Activated T-helper 17 cell treated with anti-CD3 and anti-CD28 coated beads, Interleukin-2, amount 50 U/mL, for 72 hours (primary cell): ENCODE data around the gene NPAS3. TPM values are rescaled to one million over a fixed set of nuclear protein-coding genes. Genes with fewer than 3 reads are reported as not detected.

Experiments used
- ATAC-seq: fragments of 150-1000 bp; cut with Tn5 transposase; replicated peaks from 2 replicates; pipeline ENCODE4 v1.10.0; 2021; ENCODE audit warnings: mild to moderate bottlenecking, moderate library complexity
- H3K27ac Mint-ChIP-seq: one replicate; pipeline ENCODE4 v1.8.0; 2022; ENCODE audit warnings: mixed read lengths
- H3K27me3 Mint-ChIP-seq: one replicate; pipeline ENCODE4 v1.8.0; 2022; ENCODE audit warnings: mixed read lengths
- H3K36me3 Mint-ChIP-seq: one replicate; pipeline ENCODE4 v1.8.0; 2022; ENCODE audit warnings: low read depth, mild to moderate bottlenecking, mixed read lengths
- H3K4me1 Mint-ChIP-seq: one replicate; pipeline ENCODE4 v1.8.0; 2022; ENCODE audit warnings: mixed read lengths
- H3K4me3 Mint-ChIP-seq: one replicate; pipeline ENCODE4 v1.8.0; 2022; ENCODE audit warnings: mild to moderate bottlenecking, mixed read lengths
- H3K9me3 Mint-ChIP-seq: one replicate; pipeline ENCODE4 v1.8.0; 2022; ENCODE audit warnings: mixed read lengths
- total RNA-seq, 2 donors: library from RNA; stranded (reverse); gene quantifications; one replicate each; pipeline ENCODE4 v1.2.3, GENCODE V29; 2022

Gene NPAS3
- total RNA-seq, 2 donors from 2014 or later = not detected

DNA sequence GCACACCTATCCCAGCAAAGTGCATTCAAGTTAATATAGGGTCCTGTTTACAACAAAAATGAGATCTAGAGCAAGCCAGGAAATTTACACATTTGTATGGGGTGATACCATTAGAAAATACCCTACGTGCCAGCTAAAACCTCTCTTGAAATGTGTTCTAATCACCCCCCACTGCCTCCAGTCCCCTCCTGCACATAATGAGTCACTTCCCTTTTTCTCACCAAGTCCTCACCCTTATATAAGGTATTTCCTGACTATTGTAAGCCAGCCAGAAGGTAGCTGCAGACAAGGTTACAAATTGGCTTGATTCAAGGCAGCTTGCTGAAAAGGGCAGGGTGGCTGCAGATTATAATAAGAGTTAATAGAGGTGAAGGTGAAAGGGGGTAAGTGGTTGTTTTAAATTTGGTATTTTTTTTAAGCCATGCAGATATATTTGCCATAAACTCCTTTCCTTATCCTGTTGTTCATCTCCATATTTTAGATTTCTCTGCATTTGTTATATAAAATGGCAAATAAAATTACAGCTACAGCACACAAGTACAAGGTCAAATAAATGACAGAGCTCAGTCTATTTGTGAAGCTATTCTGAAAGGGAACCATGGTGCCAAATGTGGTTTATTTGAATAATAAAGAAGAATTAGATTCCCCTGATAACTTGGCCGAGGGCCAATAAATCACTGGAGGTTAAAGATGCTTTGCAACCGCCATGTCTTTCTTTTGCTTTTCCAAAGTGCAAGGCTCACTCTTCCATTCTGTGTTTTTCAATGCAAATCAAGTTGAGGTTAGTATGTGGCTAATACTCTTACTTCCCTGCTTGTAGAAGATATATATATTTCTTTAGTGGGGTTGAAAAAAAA, 626.3 kb downstream of the NPAS3 start:
- H3K36me3 Mint-ChIP-seq = no peaks in the 10 kb centered on the region
- peak; percentile 39 for ATAC-seq
- no peak overlapping the region for H3K27ac Mint-ChIP-seq
- H3K27me3 Mint-ChIP-seq = peaks cover 15% of the 10 kb centered on the region
- H3K4me3 Mint-ChIP-seq = no peak overlapping the region
- H3K9me3 Mint-ChIP-seq = no peaks in the 10 kb centered on the region
- H3K4me1 Mint-ChIP-seq = no peaks in the 10 kb centered on the region

DNA sequence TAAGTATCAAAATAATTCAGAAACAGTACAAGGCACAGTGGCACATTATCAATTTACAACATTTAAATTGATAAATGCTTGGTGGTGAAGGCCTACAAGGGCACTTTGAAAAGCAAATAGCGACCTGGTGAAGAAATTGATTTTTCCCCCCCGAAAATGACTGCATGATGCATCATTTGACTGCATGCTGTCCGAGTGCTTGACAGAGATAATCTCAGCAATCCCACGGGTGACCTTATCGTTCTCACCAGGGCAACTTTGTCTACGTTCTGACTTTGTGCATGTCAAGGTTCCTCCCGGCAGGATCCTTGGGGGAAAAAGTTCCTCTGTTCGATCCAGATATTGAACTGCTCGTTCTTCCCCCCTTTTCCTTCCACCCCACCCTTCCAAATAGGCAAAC, 627.4 kb downstream of the NPAS3 start:
- Mint-ChIP-seq H3K4me3 (no peak overlapping the region), H3K27ac (no peak overlapping the region), H3K9me3 (no peaks in the 10 kb centered on the region), H3K4me1 (no peaks in the 10 kb centered on the region), H3K36me3 (no peaks in the 10 kb centered on the region), H3K27me3 (peaks cover 18% of the 10 kb centered on the region)
- no peak for ATAC-seq

DNA sequence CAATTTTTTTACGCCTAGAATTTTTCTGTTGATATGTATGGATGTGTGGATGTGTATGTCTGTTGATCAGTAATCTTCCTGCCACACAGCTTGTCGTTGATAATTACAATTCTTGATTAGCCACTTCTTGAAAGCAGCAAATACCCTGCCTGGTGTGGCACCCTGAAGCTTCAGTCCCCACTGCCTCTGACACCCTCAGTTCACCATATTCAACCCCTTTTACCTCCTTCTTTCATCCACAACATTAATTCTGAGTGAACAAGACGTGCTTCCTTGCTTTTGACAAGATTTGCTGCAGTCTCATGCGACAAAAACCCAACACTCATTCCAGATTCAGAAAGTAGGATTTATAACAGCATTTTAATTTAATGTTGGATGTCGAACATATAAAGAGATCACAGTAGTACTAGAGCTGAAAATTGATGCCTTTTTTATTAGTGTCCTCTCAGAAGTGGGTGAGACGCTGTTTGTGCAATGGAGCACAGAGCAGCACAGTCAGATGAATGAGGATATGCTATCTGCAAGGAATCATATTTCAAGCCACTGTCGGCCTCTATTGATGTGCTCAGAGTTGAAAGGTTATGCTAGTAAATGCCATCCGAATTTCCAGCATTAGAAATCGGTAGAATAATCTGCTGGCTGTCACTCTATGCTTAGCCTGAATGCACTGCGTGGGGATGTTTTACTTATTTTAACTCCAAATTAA, 628.5 kb downstream of the NPAS3 start:
- no peaks in the 10 kb centered on the region for H3K36me3 Mint-ChIP-seq
- H3K4me1 Mint-ChIP-seq = no peaks in the 10 kb centered on the region
- H3K27ac Mint-ChIP-seq = no peak overlapping the region
- H3K27me3 Mint-ChIP-seq = peaks cover 16% of the 10 kb centered on the region
- no peaks in the 10 kb centered on the region for H3K9me3 Mint-ChIP-seq
- H3K4me3 Mint-ChIP-seq = no peak overlapping the region
- no peak for ATAC-seq

DNA sequence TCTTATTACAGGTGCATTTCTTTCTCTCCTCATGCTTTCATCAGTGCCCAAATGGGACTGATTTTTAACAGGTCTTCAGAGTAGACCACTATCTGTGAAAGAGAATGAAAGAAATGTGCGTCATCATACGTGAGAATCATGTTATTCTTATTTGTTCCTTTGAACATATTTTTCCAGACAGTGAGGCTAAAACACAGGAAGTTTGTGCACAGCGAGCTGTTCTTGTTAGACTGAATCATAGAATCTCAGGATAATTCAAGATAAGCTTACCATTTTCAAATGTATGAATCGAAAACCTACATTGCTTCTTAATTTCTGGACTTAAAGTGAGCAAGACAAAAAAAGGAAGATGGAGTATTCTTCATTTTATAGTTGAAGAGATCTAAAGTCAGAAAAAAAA, 629.1 kb downstream of the NPAS3 start:
- Mint-ChIP-seq H3K36me3 (no peaks in the 10 kb centered on the region), H3K9me3 (no peaks in the 10 kb centered on the region), H3K27me3 (peaks cover 16% of the 10 kb centered on the region), H3K4me1 (no peaks in the 10 kb centered on the region), H3K27ac (no peak overlapping the region), H3K4me3 (no peak overlapping the region)
- no peak for ATAC-seq

DNA sequence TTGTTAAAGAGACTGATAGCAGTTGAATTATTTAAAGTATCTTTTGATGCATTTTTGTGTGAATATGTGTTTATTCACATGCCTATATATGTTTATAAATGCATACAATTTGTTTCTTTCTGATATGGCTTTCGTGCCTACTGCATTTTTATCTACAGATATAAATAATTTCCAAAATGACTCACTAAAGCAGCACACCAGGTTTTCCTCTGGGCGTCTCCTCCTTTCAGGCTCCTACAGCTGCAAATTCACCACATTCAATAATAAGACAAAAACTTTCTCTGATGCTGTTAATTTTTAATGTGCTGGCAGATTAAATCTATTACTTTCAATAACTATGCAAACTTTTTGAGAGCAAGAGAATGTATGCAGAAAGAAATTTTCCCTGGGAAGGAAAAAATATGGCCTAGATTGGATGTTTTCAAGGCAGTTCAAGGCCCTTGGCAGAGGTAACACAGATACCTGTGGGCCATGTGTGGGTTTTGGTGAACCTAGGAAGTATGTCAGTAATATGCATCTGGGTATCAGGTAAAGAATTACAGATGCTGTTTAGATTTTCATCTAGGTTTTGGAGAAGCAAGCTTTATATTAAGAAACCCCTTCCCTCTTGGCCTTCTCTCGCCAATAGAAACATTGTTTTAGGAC, 630.4 kb downstream of the NPAS3 start:
- Mint-ChIP-seq H3K36me3 (no peaks in the 10 kb centered on the region), H3K4me1 (no peaks in the 10 kb centered on the region), H3K27me3 (peaks cover 25% of the 10 kb centered on the region), H3K4me3 (no peak overlapping the region), H3K27ac (no peak overlapping the region), H3K9me3 (peaks cover 9% of the 10 kb centered on the region)
- no peak for ATAC-seq

DNA sequence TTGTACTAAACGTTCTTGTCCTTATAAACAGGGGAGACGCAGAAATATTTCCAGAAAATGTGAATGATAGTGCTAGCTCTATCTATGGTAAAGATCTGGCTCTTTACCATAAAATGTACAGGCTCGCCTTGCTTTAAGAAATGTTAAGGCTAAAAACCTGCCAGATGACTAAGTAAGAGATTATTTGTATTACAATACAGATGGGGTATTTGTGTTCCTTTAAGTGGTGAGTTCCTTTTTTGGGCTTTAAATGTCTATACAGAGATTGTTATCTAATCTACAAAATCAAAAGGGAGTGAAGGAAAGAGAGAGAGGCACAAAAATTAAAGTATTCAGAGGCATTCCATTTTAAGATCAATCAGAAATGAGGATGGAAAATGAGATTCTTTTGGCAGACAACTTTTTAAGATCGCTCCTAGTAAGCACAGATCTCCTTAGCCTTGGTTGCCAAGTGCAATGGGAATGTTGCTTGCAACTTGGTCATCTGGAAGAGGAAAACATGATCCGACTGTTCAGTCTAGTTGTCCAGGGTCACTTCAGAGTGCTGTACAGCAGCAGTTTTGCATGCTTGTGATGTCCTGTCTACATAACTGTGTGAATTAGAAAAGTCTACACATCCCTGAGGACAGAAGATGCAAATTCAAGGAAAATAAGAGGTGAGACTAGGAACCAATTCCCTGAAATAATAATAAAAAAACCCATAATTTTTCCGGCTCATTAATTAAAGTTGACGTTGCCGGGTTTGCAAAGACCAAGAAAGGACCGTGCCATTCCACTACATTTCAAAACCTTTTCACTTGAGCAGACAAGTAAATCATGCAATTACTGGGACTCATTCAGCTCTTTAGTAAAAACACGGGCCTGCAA, 631.4 kb downstream of the NPAS3 start:
- H3K36me3 Mint-ChIP-seq = no peaks in the 10 kb centered on the region
- H3K9me3 Mint-ChIP-seq = peaks cover 9% of the 10 kb centered on the region
- peaks cover 25% of the 10 kb centered on the region for H3K27me3 Mint-ChIP-seq
- H3K4me1 Mint-ChIP-seq = no peaks in the 10 kb centered on the region
- no peak overlapping the region for H3K27ac Mint-ChIP-seq
- no peak for ATAC-seq
- no peak overlapping the region for H3K4me3 Mint-ChIP-seq

DNA sequence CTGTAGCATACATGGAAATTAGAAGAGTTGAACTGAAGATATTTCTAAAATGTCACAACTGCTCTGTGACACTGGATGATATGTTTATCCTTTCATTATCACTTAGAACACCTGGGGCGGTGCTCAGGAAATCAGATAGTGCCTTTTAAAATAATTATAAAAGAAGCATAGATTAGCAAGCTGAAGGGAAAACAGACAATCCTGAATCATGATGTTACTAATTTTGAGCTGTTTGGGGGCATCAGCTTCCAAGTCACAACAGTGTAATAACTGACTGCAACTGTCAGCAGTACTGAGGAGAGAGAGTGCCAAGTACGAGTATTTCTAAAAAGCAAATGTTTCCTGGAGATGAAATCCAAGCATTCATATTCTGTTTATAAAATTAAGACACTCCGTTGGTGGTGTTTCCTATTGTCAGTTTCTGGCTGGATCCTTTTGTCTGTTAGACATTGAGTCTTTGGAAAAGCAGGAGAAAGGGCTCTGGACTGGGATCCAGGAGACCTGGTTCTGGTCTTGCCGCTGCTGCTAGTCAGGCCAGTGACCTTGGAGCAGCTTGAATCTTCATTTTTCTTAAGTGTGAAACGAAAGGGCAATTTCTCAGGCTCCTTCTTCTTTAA, 632.1 kb downstream of the NPAS3 start:
- Mint-ChIP-seq H3K9me3 (peaks cover 9% of the 10 kb centered on the region), H3K36me3 (no peaks in the 10 kb centered on the region), H3K27ac (no peak overlapping the region)

DNA sequence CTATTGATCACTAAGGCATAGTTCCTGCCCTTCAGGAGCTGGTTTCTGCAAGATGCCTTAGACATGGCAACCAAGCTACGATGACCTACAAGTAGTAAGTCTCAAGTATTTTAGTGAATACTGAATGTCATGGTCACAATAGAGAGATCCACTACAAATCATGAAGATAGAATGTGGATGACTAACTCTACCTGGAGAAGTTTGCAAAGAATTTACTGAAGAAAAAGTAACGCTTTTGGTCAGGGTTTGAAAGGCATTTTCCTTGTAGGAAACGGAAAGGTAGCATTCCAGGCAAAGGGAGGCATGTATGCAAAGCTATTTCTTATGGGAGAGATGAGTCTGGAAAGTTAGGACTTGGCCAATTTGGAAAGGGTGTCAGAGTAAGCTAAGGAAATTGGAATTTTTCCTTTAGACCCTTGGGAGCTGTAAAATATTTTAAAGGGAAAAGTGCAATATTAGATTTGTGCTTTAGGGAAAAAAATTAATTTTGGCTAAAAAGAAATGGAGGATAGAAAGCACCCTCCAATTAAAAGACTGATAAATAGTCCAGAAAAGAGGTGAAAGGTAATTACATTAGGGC, 634.7 kb downstream of the NPAS3 start:
- no peak for ATAC-seq
- Mint-ChIP-seq H3K27ac (no peak overlapping the region), H3K36me3 (no peaks in the 10 kb centered on the region), H3K4me1 (no peaks in the 10 kb centered on the region), H3K9me3 (peaks cover 9% of the 10 kb centered on the region), H3K27me3 (peaks cover 20% of the 10 kb centered on the region), H3K4me3 (no peak overlapping the region)

More for the DNA sequence above, 632.1 kb downstream of the NPAS3 start:
- Mint-ChIP-seq H3K27me3 (peaks cover 25% of the 10 kb centered on the region), H3K4me3 (no peak overlapping the region), H3K4me1 (no peaks in the 10 kb centered on the region)
- ATAC-seq = no peak

DNA sequence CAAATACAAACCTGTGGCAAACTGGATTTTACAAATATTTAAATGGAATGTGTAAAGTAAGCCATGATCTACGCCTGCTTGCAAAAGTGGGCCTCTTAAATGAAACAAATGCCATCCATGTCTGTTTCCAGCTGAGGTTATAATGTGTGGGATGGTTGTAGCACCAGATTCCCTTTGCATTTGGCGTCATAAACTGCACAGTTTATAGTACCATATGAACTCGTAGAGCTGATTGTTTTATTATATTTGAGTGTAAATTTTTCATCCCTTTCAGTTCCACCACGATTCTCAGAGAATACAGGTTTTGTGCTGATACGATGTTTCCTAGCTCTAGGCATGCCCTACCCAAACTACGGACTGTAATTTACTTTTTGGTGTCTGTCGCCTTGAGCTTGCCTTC, 637.3 kb downstream of the NPAS3 start:
- peaks cover 12% of the 10 kb centered on the region for H3K27me3 Mint-ChIP-seq
- H3K4me3 Mint-ChIP-seq = no peak overlapping the region
- H3K36me3 Mint-ChIP-seq = no peaks in the 10 kb centered on the region
- no peak overlapping the region for H3K27ac Mint-ChIP-seq
- peaks cover 9% of the 10 kb centered on the region for H3K9me3 Mint-ChIP-seq
- no peak for ATAC-seq
- H3K4me1 Mint-ChIP-seq = no peaks in the 10 kb centered on the region

DNA sequence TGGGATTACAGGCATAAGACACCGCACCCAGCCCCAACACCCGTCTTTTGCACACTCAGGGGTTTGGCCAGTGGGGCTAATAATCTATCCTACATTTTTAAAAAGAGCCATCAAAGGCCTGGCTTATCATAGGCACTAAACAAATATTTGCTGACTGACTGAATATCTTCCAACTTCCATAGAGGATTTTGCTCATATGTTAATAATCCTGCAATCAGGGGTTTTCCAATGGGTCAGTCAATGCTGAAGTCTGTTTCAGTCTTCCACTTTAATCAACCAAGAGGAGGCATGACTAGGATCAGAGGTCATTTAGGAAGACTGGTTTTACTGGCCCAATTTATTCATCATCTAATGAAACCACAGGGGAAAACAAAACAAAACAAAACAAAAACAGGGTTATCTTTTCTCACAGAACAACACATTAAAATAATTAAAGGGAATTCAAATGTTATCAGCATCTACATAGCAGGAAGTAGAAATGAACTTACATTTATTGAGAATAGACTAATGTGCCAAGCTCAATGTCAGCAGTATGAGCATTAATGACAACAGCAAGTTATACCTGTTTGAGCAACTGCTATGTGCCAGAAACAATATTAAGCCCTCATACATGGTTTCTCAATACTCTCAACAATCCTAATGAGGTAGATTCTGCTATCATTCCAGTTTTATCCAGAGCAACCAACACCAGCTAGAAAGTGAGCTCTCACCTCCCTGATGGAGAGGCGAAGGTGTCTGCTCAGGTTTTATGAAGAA, 640.0 kb downstream of the NPAS3 start:
- no peak for ATAC-seq
- H3K4me1 Mint-ChIP-seq = no peaks in the 10 kb centered on the region
- H3K9me3 Mint-ChIP-seq = peaks cover 4% of the 10 kb centered on the region
- H3K27me3 Mint-ChIP-seq = peaks cover 4% of the 10 kb centered on the region
- no peak overlapping the region for H3K4me3 Mint-ChIP-seq
- H3K27ac Mint-ChIP-seq = no peak overlapping the region
- no peaks in the 10 kb centered on the region for H3K36me3 Mint-ChIP-seq

DNA sequence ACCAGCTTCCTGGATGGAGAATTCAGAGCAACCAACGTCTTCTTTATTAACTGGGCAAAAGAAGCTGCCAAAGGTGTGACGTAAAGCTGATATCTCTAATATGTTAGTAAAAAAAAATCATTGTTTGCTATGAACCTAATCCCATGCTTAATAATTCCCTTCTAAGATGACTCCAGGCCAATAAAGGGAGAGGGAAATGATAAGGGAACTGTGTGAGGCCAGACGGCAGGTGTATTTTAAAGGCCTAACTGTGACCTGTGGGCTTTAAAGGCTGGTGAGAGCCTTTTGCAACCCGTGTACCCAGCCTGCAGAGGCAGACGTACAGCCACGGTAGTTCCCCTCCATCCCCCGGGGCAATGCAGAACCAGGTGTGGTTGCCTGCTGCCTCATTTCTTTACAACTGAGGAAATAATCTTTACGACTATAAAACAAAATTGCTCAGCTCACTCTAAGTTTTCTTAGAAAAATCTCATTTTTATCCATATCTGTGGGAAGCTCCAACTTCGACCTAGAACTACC, 641.6 kb downstream of the NPAS3 start:
- H3K36me3 Mint-ChIP-seq = no peaks in the 10 kb centered on the region
- ATAC-seq = no peak
- H3K9me3 Mint-ChIP-seq = no peaks in the 10 kb centered on the region
- no peak overlapping the region for H3K27ac Mint-ChIP-seq
- H3K27me3 Mint-ChIP-seq = peaks cover 6% of the 10 kb centered on the region
- no peak overlapping the region for H3K4me3 Mint-ChIP-seq
- no peaks in the 10 kb centered on the region for H3K4me1 Mint-ChIP-seq

DNA sequence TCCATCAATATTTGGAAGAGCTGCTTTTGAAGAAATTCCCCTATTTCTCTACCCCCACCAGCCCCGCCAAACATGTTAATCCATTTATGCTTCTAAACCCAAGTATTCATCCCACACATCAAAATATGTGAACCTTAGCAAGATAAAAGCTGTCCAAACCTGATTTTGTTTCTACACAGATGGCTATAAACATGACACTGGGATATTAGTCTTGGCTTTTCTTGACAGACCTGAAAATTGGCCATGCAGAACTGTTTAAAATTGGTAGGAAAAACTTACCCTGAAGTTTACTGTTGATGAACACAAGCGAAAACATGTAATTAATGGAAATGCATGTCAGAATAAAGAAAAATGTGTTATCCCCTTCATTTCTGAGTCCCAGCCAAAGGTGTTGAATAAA, 642.2 kb downstream of the NPAS3 start:
- Mint-ChIP-seq H3K36me3 (no peaks in the 10 kb centered on the region), H3K9me3 (no peaks in the 10 kb centered on the region), H3K27ac (no peak overlapping the region), H3K27me3 (peaks cover 6% of the 10 kb centered on the region), H3K4me3 (no peak overlapping the region), H3K4me1 (no peaks in the 10 kb centered on the region)
- ATAC-seq = no peak

DNA sequence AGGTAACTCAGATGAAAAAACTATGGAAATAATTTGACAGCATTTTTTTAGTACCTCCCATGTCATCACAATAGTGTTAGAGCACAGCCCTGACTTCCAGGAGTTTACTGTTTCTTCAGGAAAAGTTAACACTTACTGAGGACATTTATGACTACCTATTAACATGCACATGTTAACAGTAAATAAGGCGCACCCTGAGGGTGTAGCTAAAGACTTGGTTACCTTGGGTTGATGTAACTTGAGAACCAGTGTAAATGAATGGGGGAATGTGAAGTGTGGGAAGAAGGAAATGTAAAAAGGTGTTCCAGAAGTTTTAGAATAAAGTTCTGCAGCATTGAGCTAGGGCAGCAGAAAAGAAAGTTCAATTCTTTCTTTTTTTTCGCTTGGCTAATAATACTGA, 646.0 kb downstream of the NPAS3 start:
- Mint-ChIP-seq H3K36me3 (no peaks in the 10 kb centered on the region), H3K27me3 (peaks cover 6% of the 10 kb centered on the region), H3K27ac (no peak overlapping the region), H3K4me1 (no peaks in the 10 kb centered on the region), H3K4me3 (no peak overlapping the region), H3K9me3 (no peaks in the 10 kb centered on the region)
- no peak for ATAC-seq
